ENCODE data around the gene UBQLNL. TPM values are rescaled to one million over a fixed set of nuclear protein-coding genes. Genes with fewer than 3 reads are reported as not detected.

The UBQLNL gene
- polyA plus RNA-seq, 1 experiment = 0.42 TPM

DNA sequence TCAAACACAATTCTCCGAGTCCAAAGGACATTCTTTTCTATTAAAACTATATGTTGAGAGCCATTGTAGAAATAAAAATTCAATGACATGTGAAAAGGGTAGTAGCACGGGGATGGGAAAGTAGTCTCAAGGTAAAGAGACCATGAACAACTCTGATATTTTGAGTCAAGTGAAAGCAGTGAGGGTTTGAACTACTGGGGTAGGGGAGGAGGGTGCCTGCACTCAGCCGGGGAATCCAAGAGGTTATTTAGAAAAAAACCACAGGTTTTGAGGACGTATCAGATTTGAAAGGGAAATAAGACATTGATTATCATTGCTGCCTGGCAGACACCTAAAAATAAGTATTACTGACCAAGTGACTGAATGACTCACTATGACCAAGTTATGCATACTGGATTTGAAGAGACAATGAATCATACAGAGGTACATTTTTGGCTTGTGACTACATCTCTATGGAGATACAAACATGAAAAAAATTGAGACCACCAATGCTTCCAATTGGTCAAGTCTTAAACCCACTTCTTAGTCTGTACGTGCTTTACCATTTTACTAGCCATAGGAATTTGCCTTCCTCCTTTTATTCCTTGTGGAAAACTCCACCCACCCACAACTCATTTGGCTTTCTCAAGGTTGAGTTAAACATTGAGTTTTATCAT lies 34.1 kb upstream of the UBQLNL start:
- Histone ChIP-seq H3K27me3 (ENCODE audit: control insufficient read depth, insufficient read depth, low read length) (no peaks in the 10 kb centered on the region), H3K27ac (ENCODE audit: low read depth, low read length) (no peak overlapping the region), H3K4me3 (ENCODE audit: low read depth, low read length) (no peak overlapping the region), H3K9me3 (ENCODE audit: control insufficient read depth, insufficient read depth, low read length) (no peaks in the 10 kb centered on the region)
- DNase-seq (ENCODE audit: low read depth, low spot score) = peak; percentile 23
- ChIA-PET CTCF (interaction anchor here (0.7 to 1.6 kb wide), 2 partner anchors 74 to 587 kb away, joined by 4 to 7 read pairs; no protein-coding TSS in a partner anchor), POLR2A (no interaction called here)
- TF ChIP-seq, protein P1, sequence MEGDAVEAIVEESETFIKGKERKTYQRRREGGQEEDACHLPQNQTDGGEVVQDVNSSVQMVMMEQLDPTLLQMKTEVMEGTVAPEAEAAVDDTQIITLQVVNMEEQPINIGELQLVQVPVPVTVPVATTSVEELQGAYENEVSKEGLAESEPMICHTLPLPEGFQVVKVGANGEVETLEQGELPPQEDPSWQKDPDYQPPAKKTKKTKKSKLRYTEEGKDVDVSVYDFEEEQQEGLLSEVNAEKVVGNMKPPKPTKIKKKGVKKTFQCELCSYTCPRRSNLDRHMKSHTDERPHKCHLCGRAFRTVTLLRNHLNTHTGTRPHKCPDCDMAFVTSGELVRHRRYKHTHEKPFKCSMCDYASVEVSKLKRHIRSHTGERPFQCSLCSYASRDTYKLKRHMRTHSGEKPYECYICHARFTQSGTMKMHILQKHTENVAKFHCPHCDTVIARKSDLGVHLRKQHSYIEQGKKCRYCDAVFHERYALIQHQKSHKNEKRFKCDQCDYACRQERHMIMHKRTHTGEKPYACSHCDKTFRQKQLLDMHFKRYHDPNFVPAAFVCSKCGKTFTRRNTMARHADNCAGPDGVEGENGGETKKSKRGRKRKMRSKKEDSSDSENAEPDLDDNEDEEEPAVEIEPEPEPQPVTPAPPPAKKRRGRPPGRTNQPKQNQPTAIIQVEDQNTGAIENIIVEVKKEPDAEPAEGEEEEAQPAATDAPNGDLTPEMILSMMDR (IDR thresholded peaks at IDR 0.05; ENCODE audit: low read depth, low read length) = no peak

DNA sequence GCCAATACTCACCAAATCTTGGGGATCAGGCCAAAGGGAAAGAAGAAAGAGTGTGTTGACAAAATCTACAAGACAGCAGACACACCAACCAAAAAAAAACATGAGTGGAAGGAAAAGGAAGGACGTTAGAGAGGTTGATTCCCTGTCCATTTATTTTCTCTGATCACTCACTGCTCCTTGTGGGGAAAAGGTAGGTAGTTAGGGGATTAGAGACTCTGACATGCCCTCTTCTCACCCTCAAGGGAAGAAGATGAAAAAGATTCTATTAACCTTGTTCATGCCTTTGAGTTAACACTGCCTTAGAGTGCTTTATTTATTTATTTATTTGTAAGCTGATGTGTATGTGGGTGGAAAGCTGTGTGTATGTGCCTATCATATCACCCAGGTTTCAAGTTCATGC lies 31.9 kb upstream of the UBQLNL start, which contains the start of gene OR52H1:
OR52H1 (minus strand) TSS at position 101 of the 400 bp plus-strand sequence. CDS start 3,035 bp downstream, outside the sequence.
- no peaks in the 10 kb centered on the region for H3K27me3 ChIP-seq (ENCODE audit: control insufficient read depth, insufficient read depth, low read length)
- H3K9me3 ChIP-seq (ENCODE audit: control insufficient read depth, insufficient read depth, low read length) = no peaks in the 10 kb centered on the region
- no peak within 1 kb of the TSS for H3K4me3 ChIP-seq (ENCODE audit: low read depth, low read length)
- TF ChIP-seq, protein P1 (IDR thresholded peaks at IDR 0.05; ENCODE audit: low read depth, low read length) = no peak
- no peak within 1 kb of the TSS for H3K27ac ChIP-seq (ENCODE audit: low read depth, low read length)
- DNase-seq (ENCODE audit: low read depth, low spot score) = no peak
- CTCF ChIA-PET = no interaction called here
- POLR2A ChIA-PET = no interaction called here

DNA sequence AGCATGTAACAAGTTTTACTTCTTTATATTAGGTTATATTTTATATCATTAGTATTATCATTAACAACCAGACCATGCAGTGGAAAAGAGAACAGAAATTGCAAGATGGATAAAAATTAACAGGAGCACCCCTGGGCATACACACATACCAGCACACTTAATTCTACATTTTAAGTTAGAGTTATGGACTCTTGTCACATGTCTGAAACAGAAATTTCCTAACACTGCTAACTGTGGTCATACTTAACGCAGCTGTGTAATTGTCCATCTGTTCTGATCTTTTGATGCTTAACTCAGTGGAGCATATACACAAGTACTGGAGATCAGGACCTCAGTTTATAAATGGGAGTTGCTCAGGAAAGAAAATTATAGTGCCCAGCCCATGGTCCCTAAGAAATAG lies 31.5 kb upstream of the UBQLNL start:
- ChIA-PET POLR2A (no interaction called here), CTCF (no interaction called here)
- no peaks in the 10 kb centered on the region for H3K9me3 ChIP-seq (ENCODE audit: control insufficient read depth, insufficient read depth, low read length)
- no peaks in the 10 kb centered on the region for H3K27me3 ChIP-seq (ENCODE audit: control insufficient read depth, insufficient read depth, low read length)
- no peak for DNase-seq (ENCODE audit: low read depth, low spot score)
- TF ChIP-seq, protein P1 (IDR thresholded peaks at IDR 0.05; ENCODE audit: low read depth, low read length) = no peak
- H3K4me3 ChIP-seq (ENCODE audit: low read depth, low read length) = no peak overlapping the region
- H3K27ac ChIP-seq (ENCODE audit: low read depth, low read length) = no peak overlapping the region

DNA sequence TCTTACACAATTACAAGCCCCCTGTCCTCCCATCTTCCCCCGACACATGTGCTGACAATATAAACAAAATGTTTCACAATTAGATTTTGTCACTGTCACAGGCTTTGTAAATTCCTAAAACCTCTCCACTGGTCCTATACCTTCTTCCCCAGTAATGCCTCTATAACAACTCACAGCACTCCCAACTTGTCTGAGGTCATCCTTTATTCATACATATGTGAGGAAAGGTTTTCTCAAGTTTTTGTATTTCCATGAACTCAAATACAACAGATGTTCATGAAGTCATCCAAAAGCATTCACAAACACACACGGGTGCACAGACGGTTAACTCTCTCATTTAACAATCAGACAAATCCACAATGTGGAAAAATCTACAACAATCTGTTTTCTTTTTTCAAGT lies 30.0 kb upstream of the UBQLNL start:
- TF ChIP-seq, protein P1 (IDR thresholded peaks at IDR 0.05; ENCODE audit: low read depth, low read length) = no peak
- Histone ChIP-seq H3K9me3 (ENCODE audit: control insufficient read depth, insufficient read depth, low read length) (no peaks in the 10 kb centered on the region), H3K4me3 (ENCODE audit: low read depth, low read length) (no peak overlapping the region), H3K27ac (ENCODE audit: low read depth, low read length) (no peak overlapping the region), H3K27me3 (ENCODE audit: control insufficient read depth, insufficient read depth, low read length) (no peaks in the 10 kb centered on the region)
- ChIA-PET POLR2A (no interaction called here), CTCF (no interaction called here)
- peak; percentile 13 for DNase-seq (ENCODE audit: low read depth, low spot score)

DNA sequence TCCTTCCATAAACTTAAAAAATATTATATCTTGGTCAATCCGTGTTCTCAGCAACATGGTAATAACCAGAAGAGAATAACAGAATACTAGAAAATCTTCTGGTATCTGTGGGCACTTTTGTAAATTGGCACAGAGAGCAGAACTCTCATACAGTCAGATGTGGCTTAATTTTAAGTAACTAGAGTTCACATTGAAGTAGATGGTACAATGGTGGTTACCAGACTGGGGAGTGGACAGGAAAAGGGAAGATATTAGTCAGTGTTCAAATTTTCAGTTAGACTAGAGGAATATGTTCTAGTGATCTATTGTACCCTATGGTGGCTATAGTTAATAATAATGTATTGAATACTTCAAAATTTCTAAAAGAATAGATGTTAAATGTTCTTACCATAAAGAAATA lies 24.9 kb upstream of the UBQLNL start:
- Histone ChIP-seq H3K27ac (ENCODE audit: low read depth, low read length) (no peak overlapping the region), H3K9me3 (ENCODE audit: control insufficient read depth, insufficient read depth, low read length) (no peaks in the 10 kb centered on the region), H3K27me3 (ENCODE audit: control insufficient read depth, insufficient read depth, low read length) (no peaks in the 10 kb centered on the region), H3K4me3 (ENCODE audit: low read depth, low read length) (no peak overlapping the region)
- no peak for DNase-seq (ENCODE audit: low read depth, low spot score)
- TF ChIP-seq, protein P1 (IDR thresholded peaks at IDR 0.05; ENCODE audit: low read depth, low read length) = no peak
- ChIA-PET POLR2A (no interaction called here), CTCF (no interaction called here)

Data from AG04450 (cell line).